GM21528 (cell line): ENCODE measurements around the gene MYO7B.

ENCODE experiments used
- ATAC-seq: cut with Tn5 transposase; IDR thresholded peaks from one replicate; pipeline ENCODE4 v1.9.1; 2021; ENCODE audit warnings: mild to moderate bottlenecking, moderate library complexity; ENCODE audit not compliant: unreplicated experiment, low FRiP score

MYO7B gene

DNA sequence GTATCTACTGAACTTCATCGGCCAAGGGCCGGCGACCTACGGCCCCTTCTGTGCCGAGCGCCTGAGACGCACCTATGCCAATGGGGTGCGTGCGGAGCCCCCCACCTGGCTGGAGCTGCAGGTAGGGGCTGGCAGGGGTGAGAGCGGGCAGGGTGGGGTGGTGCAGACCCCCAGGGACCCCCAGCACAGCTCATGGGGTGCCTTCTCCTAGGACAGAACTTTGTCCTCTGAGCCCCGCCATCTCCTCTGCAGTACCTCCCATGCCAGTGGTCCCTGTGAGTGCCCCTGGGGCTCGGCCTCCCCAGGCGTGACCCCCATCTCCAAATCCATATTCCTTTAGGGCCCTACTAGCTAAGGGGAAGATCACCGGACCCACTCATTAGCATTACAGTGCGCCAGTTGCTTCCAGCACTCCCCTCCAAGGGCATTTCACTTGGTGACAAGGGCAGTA is 86.5 kb downstream of the MYO7B start:
- ATAC-seq, result no peak

DNA sequence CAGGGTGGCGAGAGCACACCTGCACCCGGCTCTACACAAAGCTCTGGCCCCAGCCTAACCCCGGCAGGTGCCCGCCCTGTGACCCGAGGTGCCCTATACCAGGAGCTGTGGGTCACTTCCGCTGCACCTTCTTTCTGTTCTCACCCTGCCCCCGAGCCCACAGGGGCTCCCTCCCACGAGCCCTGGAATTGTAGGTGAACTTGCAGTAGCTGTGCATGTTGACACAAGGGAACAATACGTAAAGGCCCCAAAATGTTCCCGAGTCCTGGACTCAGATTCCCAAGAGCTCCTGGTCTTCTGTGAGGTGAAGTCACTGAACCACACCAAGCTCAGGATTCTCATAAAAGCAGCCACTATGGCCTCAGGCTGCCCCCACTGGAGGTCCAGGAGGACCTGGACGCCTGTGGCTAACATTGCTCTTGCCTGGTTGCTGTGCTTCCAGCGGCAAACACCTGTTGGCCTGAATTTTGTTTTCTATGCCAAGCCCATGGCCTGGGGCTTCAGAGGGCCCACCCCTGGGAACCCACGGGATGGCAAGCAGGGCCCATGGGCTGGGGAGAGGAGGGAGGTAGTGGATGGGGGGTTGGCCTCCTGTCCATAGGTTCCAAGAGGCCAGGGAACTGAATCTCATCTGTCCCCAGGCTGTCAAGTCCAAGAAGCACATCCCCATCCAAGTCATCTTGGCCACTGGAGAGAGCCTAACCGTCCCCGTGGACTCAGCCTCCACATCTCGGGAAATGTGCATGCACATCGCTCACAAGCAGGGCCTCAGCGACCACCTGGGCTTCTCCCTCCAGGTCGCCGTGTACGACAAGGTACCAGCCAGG is 87.3 kb downstream of the MYO7B start:
- no peak for ATAC-seq

DNA sequence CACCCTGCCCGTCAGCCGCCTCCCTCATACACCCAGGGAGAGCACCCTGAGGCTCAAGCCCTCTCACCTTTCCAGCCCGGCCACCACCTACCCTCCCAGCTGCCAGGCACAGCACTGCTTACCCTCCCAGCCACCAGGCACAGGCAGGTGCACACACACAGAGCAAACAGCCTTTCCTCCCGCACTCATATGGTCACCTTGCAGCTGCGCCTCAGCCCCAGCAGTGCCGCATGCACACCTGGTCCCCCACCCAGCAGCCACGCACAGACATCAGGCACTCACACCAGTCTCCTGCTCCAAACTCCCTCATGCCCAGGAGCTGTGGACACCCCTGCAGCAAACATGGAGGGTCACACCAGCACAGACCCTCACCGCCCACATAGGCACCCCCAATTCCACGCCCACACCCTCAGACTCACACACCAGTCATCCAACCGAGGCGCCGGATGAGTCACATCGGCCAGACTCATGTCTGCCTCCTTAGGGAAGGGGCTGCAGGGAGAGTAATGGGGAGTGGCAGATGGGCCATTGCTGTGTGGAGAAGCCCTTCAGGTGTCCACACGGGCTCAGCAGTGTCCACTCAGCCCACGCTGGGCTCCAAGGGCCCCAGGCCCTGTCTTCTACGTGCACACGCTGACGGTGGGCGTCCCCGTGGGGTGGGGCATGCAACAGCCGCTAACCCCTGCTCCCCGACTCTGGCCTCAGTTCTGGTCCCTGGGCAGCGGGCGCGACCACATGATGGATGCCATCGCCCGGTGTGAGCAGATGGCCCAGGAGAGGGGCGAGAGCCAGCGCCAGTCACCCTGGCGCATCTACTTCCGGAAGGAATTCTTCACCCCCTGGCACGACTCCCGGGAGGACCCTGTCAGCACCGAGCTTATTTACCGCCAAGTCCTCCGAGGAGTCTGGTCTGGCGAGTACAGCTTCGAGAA is 88.2 kb downstream of the MYO7B start:
- no peak for ATAC-seq

DNA sequence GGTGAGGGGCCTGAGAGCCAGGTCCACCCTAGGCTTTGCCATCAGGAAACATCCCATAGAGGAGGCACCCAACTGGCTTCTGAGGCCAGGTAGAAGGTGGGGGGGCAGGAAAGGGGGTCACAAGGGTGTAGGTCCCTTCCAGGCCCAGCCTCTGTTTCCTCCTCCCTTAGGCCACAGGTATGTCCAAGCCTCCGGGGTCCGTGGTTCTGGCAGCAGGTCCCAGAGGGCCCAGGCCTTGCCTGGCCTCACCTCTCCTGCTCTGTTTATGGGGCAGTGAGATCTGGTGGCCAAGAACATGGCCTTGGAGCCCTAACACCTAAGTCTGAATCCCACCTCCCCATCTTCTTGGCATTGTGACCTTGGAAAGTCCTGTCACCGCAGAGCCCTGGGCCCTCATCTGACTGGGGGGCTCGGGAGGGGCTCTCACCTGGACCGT is 88.9 kb downstream of the MYO7B start:
- ATAC-seq, result no peak

DNA sequence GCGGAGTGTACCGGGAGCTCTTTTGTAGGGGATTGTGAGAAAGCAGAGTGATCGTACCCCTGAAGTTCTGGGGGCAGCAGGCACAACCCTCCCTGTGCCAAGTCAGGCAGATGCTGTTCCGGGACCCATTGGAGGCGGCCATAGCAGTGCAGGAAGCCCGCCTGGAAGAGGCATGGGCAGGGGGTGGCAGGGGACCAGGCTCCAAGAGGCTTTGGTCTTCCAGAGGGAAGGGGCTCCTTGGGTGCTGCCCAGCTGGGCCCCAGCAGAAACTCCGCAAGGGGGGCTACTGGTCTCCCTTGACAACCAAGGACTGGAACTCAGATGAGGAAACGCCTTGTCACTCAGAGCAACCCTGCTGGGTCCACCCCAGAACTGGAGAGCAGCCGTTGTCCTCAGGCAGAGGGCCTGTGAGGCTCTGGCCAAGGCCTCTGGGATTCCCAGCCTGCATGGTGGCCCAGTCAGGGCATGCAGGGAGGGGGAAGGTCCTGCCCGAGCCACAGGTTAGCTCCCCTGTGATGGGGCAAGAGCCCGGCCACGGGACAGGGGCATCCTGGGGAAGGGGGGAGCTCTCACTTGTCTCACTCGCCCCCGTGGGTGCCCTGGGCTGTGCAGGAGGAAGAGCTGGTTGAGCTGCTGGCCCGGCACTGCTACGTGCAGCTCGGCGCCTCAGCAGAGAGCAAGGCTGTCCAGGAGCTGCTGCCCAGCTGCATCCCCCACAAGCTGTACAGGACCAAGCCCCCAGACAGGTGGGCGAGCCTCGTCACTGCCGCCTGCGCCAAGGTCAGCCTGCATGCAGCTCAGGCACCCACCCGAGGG is 89.5 kb downstream of the MYO7B start:
- no peak for ATAC-seq

DNA sequence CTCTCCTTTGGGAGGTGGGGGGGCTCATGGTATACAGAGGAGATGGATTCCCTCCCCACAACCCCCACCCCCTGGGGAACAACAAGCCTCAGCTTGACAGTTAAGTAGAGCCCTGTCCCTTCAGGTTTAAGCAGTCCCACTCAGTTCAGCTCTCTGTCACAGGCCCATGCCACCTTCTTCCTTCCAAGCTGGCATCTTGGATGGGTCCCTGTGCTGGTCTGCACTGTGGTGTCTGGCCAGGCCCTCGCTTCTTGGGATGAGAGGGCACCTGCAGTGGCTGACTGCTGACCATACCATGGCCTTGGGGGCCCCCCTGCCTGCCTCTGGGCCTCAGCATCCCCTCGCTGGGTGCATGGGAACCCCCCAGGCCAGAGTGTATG is 90.1 kb downstream of the MYO7B start:
- ATAC-seq, result no peak

DNA sequence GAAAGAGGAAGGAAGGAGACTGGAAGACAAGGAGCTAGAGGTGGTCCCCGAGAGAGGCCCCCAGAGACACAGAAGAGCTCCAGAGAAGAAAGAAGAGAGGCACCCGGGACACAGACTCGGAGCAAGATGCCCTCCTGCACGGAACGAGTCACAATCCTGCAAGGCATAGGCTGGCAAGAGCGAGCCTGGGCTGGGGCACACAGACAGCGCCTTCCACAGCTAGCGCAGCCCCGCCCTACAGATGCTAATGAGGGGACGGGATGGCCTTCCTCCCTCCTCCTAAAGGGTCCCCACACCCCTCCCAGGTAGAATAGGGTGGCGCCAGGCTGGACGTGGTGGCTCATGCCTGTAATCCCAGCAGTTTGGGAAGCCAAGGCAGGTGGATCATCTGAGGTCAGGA is 90.7 kb downstream of the MYO7B start:
- ATAC-seq, result no peak

DNA sequence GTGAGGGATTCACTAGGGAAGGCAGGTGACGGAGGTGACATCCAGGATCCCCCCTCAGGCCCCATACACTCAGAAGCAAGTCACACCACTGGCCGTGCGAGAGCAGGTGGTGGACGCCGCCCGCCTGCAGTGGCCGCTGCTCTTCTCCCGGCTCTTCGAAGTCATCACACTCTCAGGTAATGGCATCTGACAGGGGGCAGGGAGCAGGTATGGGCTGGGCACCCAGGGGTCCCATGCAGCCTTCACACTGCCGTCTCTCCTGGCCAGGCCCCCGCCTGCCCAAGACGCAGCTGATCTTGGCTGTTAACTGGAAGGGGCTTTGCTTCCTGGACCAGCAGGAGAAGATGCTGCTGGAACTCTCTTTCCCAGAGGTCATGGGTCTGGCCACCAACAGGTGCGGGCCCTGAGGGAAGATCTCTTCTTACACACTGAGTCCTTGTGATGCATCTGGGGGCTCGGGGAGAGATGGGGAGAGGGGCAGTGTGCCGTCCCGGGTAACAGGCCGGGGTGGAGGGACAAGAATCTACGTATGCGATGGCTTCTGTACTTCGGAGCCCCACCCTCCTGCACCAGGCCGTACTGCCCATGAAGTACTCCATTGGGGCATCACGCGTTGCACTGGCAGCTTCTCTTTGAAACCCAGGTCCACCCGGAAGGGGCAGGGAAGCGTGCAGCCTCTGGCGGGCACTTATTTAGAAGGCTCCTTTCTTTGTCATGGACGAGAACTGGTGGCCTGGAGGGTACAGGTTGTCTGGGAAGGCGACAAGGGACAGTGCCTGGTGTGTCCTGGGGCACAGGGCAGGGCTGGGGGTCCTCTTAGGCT is 91.6 kb downstream of the MYO7B start:
- ATAC-seq, result no peak

DNA sequence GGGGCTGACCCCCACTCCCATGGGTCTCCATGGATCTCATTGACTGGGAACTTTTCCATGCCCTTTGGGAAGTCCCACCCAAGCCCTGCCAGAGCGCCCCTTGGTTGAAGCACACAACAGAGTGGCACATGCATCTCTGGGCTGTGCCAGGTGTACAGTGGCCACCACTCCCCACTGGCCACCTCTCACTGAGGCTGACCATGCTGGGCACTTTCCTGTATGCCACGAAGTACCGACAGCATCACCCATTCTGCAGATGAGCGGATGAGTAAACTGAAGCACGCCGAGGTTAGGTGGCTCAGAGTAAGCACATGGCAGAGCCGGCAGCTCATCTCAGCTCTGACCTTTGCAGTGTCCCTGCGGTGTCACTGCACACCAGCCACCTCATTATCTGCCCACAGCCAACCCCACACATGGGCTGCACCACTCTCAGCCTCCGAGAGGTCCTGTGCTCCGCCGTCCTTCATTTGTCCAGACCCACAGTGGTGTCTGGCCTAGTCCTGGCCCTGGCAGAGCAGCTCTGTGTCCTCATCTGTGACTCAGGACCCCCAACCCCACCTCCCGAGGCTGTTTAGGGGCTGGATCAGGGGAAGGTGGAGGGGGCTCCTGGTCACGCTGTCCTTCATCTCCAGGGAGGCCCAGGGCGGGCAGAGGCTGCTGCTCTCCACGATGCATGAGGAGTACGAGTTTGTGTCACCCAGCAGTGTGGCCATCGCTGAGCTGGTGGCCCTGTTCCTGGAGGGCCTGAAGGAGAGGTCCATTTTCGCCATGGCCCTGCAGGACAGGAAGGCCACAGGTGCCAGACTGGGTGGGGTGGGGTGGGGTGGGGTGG is 92.5 kb downstream of the MYO7B start:
- no peak for ATAC-seq

DNA sequence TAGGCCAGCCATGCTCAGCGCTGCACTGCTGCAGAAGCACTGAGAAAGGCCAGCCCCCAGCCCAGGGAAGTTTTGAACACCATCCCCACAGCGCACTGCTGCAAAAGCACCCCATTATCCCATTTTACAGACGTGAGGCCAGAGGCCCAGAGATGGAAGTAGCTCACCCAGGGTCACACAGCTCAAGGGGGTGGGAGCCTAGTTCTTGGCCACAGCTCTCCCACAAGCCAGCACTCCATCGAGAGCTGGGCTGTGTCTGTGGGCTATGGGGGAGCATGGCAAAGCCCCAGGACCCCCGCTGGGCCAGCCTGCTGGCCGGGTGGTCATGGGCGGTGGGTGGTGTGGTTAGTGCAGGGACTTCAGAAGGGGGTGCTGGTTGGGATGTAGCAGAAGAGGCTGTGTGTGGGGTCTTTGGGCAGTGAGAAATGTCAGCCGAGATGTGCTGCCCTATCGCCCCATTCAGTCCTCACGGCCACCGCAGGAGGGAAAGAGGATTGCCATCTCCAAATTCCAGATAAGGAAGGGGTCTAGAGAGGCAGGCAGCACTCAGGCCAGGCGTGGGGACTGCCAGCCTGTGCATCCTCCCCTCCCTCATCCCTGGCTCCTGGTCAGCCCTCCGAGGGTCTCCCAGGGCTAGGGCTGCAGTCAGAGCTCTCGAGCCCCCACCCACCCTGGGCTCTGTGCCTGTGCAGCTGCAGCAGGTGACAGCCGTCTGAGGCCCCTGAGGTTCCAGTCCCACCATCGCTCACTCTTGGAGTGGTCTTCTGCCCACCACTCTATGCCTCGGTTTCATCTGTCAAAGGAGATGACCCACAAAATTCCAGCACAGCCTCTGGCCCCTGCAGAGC is 93.5 kb downstream of the MYO7B start:
- no peak for ATAC-seq

DNA sequence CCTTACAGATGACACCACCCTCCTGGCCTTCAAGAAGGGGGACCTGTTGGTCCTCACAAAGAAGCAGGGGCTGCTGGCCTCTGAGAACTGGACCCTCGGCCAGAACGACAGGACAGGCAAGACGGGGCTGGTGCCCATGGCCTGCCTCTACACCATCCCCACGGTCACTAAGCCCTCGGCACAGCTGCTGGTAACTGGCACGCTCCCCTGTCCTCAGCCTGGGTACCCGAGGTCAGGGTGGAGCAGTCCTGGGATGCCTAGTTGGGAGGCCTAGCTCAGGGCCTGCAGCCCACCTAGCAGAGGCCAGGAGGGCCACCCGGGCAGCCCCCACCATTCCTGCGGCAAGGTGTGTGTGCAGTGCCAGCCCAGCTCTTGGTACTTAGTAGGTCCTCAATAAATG is 94.2 kb downstream of the MYO7B start:
- ATAC-seq, result no peak

DNA sequence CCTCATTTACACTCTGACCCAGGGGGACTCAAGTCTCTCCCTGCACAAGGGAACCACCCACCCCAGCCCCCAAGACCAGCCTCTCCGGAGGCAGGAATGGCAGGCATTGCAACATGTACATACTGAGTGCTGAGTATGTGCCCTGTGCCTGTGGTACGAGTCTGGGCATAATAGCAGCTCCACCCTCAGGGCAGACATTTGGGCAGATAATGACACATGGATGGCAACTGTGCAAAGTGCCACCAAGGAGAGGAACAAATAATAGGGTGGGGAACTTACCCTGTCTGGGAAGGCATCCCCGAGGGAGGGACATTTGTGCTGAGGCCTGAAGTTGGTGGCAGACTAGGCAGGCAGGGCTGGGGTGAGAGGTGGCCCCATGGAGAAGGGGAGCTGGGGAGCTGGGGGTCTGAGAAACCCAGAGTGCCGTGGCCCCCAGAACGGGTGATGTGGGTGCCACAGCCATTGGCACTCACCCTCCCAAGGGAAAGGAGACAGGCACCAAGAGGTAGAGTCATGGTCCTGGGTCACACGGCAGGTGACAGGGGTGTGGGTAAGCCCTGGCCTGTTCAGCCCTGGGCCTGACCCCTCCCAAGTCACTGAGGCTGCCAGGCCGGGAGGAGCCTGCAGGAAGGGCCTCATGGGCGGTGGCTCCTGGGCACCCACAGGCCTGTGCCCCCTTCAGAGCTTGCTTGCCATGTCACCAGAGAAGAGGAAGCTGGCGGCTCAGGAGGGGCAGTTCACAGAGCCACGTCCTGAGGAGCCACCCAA is 94.8 kb downstream of the MYO7B start:
- ATAC-seq, result no peak

DNA sequence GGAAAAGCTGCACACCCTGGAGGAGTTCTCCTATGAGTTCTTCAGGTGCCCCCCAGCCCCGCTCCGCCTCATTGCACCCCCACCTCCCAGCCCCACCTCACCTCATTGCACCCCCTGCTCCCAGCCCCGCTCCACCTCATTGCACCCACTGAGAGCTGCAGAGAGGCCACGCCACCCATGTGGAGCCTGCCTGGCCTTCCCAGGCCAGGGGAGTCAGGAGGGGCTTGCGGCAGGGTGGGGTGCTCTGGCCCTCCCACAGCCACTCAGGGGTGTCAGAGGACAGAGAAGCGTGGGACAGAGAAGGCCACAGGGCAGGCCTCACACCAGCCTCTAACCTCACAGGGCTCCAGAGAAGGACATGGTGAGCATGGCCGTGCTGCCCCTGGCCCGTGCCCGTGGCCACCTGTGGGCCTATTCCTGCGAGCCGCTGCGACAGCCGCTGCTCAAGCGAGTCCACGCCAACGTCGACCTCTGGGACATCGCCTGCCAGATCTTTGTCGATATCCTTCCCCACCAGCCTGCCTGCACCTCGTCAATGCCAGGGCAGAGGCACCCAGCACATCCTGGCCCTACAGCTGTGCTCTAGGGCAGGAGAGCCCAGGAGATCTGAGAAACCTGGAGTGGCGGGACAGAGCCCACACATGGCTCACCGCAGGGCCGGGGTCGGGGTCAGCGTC is 95.5 kb downstream of the MYO7B start:
- ATAC-seq, result no peak

DNA sequence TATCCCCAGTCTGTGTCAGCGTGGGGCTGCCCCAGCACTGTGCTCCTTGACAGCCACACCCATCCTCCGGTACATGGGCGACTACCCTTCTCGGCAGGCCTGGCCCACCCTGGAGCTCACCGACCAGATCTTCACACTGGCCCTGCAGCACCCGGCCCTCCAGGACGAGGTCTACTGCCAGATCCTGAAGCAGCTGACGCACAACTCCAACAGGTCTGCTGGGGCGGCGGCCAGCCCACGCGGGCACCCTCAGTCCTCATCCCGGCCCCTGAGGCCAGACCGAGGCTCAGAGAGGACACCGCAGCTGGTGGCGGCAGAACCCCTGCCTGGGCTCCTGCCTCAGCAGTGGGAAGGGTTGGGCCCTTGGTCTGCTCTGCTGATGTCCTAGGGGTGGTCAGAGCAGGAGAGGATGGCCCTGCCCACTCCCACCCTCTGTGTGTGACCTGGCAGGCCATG is 96.1 kb downstream of the MYO7B start:
- no peak for ATAC-seq

DNA sequence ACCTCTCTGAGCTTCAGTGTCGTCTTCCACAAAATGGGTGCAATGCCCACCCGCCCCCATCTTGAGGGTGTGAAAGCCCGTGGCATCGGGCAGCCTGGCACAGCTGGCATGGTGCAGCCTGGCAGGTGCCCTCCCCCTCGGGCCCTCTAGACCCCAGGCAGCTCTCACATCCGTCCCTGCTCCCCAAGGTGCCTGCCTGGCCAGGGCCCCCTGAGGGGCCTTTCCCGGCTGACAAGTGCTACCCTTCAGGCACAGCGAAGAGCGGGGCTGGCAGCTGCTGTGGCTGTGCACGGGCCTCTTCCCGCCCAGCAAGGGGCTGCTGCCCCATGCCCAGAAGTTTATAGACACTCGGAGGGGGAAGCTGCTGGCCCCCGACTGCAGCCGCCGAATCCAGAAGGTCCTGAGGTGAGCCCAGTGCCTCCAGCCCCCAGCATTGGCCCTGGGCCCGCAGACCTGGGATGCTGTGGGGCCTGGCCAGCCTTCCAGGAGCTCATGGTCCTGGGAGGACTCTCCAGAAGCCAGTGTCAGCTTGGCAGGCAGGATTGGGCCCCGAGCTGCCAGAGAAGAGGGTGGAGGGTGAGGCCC is 96.6 kb downstream of the MYO7B start:
- ATAC-seq, result no peak
